Ureter (tissue), 1 donor: Measurements from ENCODE around the gene NTMT1. TPM values are rescaled to one million over a fixed set of nuclear protein-coding genes. Genes with fewer than 3 reads are reported as not detected.
"Not testable (repeated sequence)": the region's sequence is repeated elsewhere in the genome, so short reads cannot be mapped to it uniquely, and the experiment has no call there.

Source experiments
- DNase-seq: peaks from one replicate; pipeline ENCODE4 v3.0.0-alpha.2; 2020; ENCODE audit warnings: low spot score
- total RNA-seq: library from RNA; stranded (reverse); gene quantifications from one replicate; pipeline ENCODE4 v1.2.4, GENCODE V29; 2023
- donor health status: DM: yes; HTN: yes; CAD: no.

Gene NTMT1
- total RNA-seq, 1 donor from 2014 or later = 31.2 TPM

GRCh38 chr9:129615407-129616285 lies 10.3 kb upstream of the NTMT1 start:
- DNase-seq = no peak

DNA sequence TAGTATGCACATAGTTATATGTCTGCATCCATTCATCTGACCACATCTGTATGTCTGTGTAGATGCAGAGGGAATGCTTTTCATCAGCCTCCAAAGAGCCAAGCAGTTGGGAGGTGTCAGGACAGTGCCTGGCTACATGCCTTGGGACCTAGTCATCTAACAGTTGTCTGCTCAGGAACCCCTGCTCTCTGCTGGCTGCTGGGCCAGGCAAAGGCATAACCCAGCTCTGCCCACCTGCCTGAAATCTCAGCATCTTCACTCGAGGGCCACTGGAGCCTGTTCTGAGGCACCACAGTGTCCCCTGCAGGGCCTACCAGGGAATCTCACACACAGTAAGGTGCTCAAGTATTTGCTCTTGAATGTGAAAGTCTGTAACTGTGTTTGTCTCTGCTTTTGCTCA lies 8.8 kb upstream of the NTMT1 start:
- DNase-seq = no peak

GRCh38 chr9:129619787-129620668 lies 5.9 kb upstream of the NTMT1 start:
- DNase-seq = no peak

DNA sequence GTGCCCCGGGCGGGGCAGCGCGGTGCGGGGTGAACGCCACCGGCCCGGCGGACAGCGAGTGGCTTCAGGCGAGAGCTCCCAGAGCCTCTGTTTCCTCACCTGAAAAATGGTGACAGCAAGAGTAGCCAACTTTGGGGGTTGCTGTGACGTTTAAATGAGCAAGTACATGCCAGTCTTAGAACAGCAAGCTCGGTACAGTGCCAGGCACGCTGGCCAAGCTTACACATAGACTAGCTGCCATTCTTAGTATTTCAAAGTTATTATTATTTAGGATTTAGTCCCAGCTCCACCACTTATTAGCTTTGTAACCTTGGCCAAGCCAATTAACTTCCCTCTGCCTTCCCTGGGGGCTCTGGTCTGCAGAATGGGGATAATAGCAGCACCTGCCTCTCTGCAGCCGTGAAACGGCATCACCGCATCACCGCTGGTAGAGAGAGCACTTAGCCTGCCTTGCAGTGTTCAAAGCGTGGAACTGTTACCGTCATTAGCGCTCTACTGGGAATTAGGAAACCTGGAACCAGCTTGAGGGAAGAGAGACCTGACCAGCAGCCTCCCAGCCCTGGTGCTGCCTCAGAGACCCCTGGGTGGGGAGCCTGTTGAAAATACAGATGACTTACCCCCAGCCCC lies 5.2 kb upstream of the NTMT1 start, which contains the start of gene C9orf50:
Gene C9orf50, minus strand, starts transcription at position 433 of the 627 bp plus-strand sequence. CDS start 527 bp downstream, outside the sequence.
- no peak for DNase-seq

- no peak for DNase-seq
Observed at GRCh38 chr9:129623331-129623730, 2.6 kb upstream of the NTMT1 start.

DNA sequence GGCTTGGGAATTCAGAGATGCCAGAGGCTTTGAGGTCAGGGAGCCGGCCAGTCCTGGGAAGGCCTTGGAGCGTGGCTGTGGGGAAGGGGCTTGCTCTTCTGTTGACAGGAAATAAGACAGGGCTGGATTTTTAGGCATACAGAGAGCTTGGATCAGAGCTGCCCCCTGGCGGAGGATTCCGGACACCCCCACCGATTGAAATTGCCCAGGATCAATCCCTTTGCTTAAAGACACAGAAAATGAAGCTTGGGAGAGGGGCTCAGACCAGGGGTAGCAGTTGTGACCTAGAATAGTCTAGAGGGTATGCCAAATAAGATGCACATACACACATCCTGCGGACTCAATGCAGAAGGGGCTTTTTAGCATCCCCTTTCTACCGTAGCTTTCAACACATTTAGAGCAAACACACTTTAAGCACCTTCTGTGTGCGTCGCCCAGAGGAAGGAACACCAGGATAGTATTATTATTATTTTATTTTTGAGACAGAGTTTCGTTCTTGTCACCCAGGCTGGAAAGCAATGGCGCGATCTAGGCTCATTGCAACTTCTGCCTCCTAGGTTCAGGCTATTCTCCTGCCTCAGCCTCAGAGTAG lies 1.7 kb upstream of the NTMT1 start:
- DNase-seq = no peak

DNA sequence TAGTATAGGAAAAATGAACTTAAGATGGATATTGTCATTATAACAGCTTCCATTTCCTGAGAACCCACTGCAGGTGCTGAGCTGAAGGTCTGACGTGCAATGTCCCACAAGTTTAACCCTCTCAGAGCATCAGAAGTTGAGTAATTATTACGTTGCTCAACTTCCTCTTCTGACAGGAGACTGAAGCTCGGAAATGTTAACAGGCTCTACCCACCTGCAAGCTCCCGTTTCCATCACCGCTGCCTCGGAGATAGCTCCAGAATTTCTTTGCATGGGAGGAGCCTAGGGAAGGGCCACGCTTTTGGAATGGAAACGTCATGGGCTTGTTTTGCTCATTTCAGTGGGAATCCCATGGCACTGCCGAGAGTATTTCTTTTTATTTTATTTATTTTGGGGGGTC lies 1.0 kb upstream of the NTMT1 start:
- DNase-seq = no peak

DNA sequence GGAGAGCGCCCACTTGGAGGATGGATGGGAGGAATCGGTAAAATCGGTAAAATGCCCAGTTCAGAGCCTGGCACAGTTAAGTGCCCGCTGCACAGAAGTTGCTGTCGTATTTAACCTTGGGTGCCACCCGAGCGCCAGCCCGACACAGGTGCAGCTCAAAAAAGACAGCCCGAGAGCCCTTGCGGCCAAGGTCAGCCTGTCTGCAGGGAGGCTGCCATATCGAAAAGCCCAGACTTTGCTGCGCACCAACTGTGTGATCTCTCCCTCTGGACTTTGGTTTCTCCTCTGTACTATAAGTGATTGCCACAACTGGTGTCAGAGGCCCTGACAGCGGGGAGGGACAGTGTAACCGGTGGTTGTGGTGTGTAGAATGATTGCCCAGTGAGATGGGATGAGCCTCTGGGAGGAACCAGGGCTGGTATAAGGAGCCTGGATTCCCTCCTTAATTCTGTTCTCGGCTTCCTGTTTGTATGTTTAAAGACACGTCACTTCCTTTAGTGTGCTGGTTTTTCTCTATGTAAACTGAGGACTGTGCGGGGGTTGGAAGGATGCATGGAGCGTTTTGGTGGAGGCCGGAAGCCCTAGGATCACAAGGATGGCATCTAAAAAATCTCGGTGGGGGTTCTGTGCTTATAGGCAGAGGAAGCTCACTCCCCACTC lies 792 bp downstream of the NTMT1 start:
- no peak for DNase-seq

GRCh38 chr9:129627556-129628440 lies 1.8 kb downstream of the NTMT1 start:
- DNase-seq = no peak

DNA sequence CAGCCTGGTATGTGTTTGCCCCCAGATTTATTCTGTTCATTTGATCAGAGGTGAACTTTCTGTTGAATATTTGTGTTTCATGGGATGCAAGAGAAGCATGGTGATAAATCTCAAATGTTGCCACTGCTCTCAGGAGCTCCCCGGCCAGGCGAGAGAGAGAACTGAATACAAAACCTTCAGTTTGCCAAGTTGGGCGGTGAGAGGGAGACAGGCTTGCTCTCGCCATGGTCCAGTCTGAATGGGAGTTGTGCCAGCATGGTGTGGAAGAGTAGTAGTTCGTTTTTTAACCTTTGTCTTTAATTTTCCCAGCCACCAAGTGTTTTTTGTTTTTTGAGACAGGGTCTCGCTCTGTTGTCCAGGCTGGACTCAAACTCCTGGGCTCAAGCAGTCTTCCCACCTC lies 2.7 kb downstream of the NTMT1 start:
- no peak for DNase-seq

DNA sequence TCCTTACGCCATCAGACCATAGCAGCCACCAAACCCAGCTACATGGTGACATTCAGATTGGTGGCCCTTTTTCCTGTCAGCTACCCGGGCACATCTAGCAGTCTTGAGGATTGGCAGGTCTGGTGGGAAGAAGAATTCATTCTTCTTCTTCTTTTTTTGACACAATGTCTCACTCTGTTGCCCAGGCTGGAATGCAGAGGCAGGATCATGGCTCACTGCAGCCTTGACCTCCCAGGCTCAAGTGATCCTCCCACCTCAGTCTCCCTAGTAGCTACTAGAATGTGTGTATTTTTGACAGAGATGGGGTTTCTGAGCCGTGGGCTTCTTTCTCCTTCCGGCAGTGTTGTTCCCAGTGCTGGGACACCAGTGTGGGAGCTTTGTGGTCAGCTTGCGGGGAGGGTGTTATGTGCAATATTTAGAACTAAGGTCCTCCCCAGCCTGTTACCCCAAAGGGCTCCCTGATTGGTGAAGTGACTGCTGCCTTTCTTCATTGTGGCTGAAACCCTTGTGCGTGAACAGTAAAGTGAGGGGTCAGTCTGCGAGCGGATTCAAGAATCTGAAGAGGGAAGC lies 3.4 kb downstream of the NTMT1 start:
- DNase-seq = no peak

- DNase-seq = no peak
Observed at GRCh38 chr9:129630967-129631673, 5.2 kb downstream of the NTMT1 start.

- DNase-seq = no peak
Observed at GRCh38 chr9:129631674-129632129, 5.7 kb downstream of the NTMT1 start.

GRCh38 chr9:129632460-129632859 lies 6.5 kb downstream of the NTMT1 start:
- no peak for DNase-seq

- DNase-seq = no peak
Observed at GRCh38 chr9:129633207-129633606, 7.2 kb downstream of the NTMT1 start.

DNA sequence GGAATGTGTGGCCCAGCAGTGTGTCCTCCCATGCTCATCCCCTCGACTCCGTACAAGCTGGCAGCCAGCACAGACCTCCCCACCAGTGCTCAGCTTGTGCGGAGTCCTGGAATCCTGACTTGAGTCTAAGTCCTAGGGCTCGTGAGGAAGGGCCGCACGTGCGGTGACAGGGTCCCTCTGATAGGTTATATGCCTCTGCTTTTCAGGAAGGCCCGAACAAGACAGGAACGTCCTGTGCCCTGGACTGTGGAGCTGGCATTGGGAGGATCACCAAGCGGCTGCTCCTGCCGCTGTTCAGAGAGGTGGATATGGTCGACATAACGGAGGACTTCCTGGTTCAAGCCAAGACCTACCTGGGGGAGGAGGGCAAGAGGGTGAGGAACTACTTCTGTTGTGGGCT lies 7.9 kb downstream of the NTMT1 start:
- no peak for DNase-seq

GRCh38 chr9:129635099-129636065 lies 9.4 kb downstream of the NTMT1 start:
- DNase-seq = no peak

- not testable (repeated sequence) for DNase-seq
Observed at GRCh38 chr9:129636343-129636742, 10.4 kb downstream of the NTMT1 start.
